Measurements from ENCODE around the gene ANKRD33.

The ANKRD33 gene

DNA sequence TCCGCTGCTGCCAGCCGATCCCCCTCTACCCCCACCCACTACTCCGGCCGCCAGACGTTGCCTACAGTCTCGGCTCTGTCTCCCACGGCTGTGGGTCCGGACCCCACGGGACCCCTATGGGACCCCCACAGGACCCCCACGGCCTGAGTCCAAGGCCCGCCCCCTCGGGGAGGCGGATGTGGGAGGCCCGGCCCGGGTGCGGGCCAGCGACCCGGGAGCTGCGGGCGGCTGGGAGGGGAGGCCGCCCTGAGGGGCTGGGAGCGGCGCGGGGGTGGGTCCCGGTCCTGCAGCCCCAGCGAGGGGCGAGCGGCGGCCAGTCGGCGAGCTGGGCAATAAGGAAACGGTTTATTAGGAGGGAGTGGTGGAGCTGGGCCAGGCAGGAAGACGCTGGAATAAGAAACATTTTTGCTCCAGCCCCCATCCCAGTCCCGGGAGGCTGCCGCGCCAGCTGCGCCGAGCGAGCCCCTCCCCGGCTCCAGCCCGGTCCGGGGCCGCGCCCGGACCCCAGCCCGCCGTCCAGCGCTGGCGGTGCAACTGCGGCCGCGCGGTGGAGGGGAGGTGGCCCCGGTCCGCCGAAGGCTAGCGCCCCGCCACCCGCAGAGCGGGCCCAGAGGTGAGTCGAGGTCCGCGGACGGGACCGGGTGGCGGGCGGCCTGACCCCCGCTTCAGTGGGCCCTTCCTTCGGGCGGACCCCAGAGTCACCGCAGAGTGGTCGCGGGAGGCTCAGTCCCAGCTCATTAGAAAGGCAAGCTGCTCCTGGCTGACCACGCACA, 19.4 kb downstream of the ANKRD33 start, which contains the start of gene ACVRL1:
Gene ACVRL1 (plus strand): TSS at position 422 of the 773 bp plus-strand sequence. CDS start 4,971 bp downstream, outside the sequence.
- no peaks in the 10 kb centered on the region for H3K36me3 ChIP-seq
- no peaks in the 10 kb centered on the region for H3K9me3 ChIP-seq
- peaks cover 0 to 4% of the 10 kb centered on the region in 2 experiments for H3K4me1 ChIP-seq (ENCODE audit: control insufficient read depth in 1 of 2, insufficient read depth in 1 of 2, low read depth in 1 of 2, low read length in 1 of 2)
- TF ChIP-seq CTCF (IDR thresholded peaks at IDR 0.05): no peak
- no peak within 1 kb of the TSS for H3K27ac ChIP-seq
- H3K27me3 ChIP-seq: peaks cover 73% of the 10 kb centered on the region
- no peak within 1 kb of the TSS for H3K4me3 ChIP-seq (ENCODE audit: low read depth in 1 of 2, low read length in 1 of 2)

DNA sequence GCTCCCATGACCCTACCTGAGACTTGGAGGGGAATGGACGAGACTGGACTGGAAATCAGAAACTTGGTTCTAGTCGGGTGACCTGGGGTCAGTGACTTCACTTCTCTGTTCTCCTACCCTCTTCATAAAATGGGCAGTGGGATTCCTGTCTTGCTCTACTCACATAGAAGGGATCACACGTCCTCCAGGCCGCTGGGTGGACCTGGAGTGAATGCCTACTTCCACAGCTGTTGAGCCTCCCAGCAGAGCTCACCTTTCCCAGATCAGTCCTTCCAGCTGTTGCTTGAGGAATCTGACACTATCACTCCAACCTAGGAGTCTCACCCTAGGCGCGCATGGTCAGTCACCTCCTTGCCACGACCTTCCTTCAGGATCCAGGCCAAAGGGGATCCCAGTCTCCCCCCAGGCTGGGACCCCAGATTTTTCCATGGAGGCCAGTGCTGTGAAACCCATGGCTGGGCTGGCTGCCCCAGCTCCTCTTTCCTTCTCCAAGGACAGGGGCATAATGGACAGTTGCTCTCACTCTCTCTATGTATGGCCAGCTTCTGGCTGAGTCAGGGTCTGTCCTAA, 20.0 kb downstream of the ANKRD33 start:
- no peak for TF ChIP-seq CTCF (IDR thresholded peaks at IDR 0.05)
- no peak overlapping the region for H3K27ac ChIP-seq
- no peaks in the 10 kb centered on the region for H3K9me3 ChIP-seq
- peaks cover 73% of the 10 kb centered on the region for H3K27me3 ChIP-seq
- no peak overlapping the region for H3K4me3 ChIP-seq (ENCODE audit: low read depth in 1 of 2, low read length in 1 of 2)
- H3K4me1 ChIP-seq (ENCODE audit: control insufficient read depth in 1 of 2, insufficient read depth in 1 of 2, low read depth in 1 of 2, low read length in 1 of 2): peaks cover 0 to 4% of the 10 kb centered on the region in 2 experiments
- H3K36me3 ChIP-seq: no peaks in the 10 kb centered on the region

- H3K27me3 ChIP-seq: peaks cover 73% of the 10 kb centered on the region
- H3K27ac ChIP-seq: no peak overlapping the region
- no peak overlapping the region for H3K4me3 ChIP-seq (ENCODE audit: low read depth in 1 of 2, low read length in 1 of 2)
- H3K36me3 ChIP-seq: no peaks in the 10 kb centered on the region
- H3K9me3 ChIP-seq: no peaks in the 10 kb centered on the region
- no peak for TF ChIP-seq CTCF (IDR thresholded peaks at IDR 0.05)
- H3K4me1 ChIP-seq (ENCODE audit: control insufficient read depth in 1 of 2, insufficient read depth in 1 of 2, low read depth in 1 of 2, low read length in 1 of 2): peaks cover 0 to 4% of the 10 kb centered on the region in 2 experiments
Measured at GRCh38 chr12:51908876-51909592, 21.1 kb downstream of the ANKRD33 start.

- H3K36me3 ChIP-seq: no peaks in the 10 kb centered on the region
- no peak overlapping the region for H3K27ac ChIP-seq
- H3K27me3 ChIP-seq: peaks cover 64% of the 10 kb centered on the region
- H3K9me3 ChIP-seq: no peaks in the 10 kb centered on the region
- TF ChIP-seq CTCF (IDR thresholded peaks at IDR 0.05): no peak
- peaks cover 0 to 4% of the 10 kb centered on the region in 2 experiments for H3K4me1 ChIP-seq (ENCODE audit: control insufficient read depth in 1 of 2, insufficient read depth in 1 of 2, low read depth in 1 of 2, low read length in 1 of 2)
- no peak overlapping the region for H3K4me3 ChIP-seq (ENCODE audit: low read depth in 1 of 2, low read length in 1 of 2)
Measured at GRCh38 chr12:51910168-51910567, 22.3 kb downstream of the ANKRD33 start.

DNA sequence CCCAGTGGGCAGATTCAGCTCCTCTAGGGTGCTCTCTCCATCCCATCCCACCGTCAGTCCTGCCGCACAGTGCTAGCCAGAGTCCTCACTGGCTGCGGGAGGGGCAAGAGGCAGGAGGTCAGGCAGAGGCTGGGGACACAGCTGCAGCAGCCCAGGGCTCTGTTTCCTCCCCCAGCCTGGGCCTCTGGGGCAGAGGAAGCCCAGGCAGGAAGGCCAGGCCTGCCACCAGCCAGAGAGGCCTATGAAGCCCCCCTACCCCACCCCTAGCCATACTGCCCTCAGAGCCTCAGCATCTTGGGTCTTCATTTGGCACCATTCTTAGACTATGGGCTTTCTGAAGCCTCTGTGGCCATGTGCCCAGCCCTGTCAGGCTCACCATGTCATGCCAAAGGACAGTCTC, 22.8 kb downstream of the ANKRD33 start:
- Histone ChIP-seq H3K27ac (no peak overlapping the region), H3K4me3 (ENCODE audit: low read depth in 1 of 2, low read length in 1 of 2) (no peak overlapping the region), H3K9me3 (no peaks in the 10 kb centered on the region), H3K4me1 (ENCODE audit: control insufficient read depth in 1 of 2, insufficient read depth in 1 of 2, low read depth in 1 of 2, low read length in 1 of 2) (peaks cover 0 to 4% of the 10 kb centered on the region in 2 experiments), H3K36me3 (no peaks in the 10 kb centered on the region), H3K27me3 (peaks cover 59% of the 10 kb centered on the region)
- TF ChIP-seq CTCF (IDR thresholded peaks at IDR 0.05): no peak

Measured in neutrophil (primary cell).